Esophagus mucosa (tissue), 1 donor: ENCODE measurements around the gene PSG4. TPM values are rescaled to one million over a fixed set of nuclear protein-coding genes. Genes with fewer than 3 reads are reported as not detected.
"Not testable (repeated sequence)": the region's sequence is repeated elsewhere in the genome, so short reads cannot be mapped to it uniquely, and the experiment has no call there.

Experiments
- ATAC-seq: fragments of 200-7000 bp; cut with Tn5 transposase; one replicate; pipeline ENCODE4 v1.9.1; 2020
- total RNA-seq: library from RNA; stranded (reverse); gene quantifications from one replicate; pipeline ENCODE4 v1.2.4, GENCODE V29; 2023
- donor health status: DM: yes; HTN: yes; CAD: no.

PSG4 gene
- 0.48 TPM for total RNA-seq

- not testable (repeated sequence) for ATAC-seq
These were observed at the start of gene PSG4 for GRCh38 chr19:43205471-43206105. Gene PSG4, minus strand, starts transcription at chr19:43205638. Its CDS starts 102 bp downstream, at chr19:43205536.

GRCh38 chr19:43251428-43251827, 46.0 kb upstream of the PSG4 start:
- not testable (repeated sequence) for ATAC-seq

- ATAC-seq, result not testable (repeated sequence)
These were observed 44.9 kb upstream of the PSG4 start for GRCh38 chr19:43250296-43250695.

- ATAC-seq, result not testable (repeated sequence)
These were observed 43.2 kb upstream of the PSG4 start for GRCh38 chr19:43248635-43249002.

- not testable (repeated sequence) for ATAC-seq
These were observed 41.9 kb upstream of the PSG4 start for GRCh38 chr19:43247243-43247880.

GRCh38 chr19:43245848-43246247, 40.4 kb upstream of the PSG4 start:
- ATAC-seq, result not testable (repeated sequence)

- ATAC-seq, result not testable (repeated sequence)
These were observed 36.8 kb upstream of the PSG4 start for GRCh38 chr19:43242211-43242610.

GRCh38 chr19:43238213-43238612, 32.8 kb upstream of the PSG4 start:
- not testable (repeated sequence) for ATAC-seq

- not testable (repeated sequence) for ATAC-seq
These were observed 30.2 kb upstream of the PSG4 start for GRCh38 chr19:43235686-43236085.

GRCh38 chr19:43229315-43229714, 23.9 kb upstream of the PSG4 start:
- no peak for ATAC-seq

- ATAC-seq, result not testable (repeated sequence)
These were observed 23.3 kb upstream of the PSG4 start for GRCh38 chr19:43228730-43229129.

GRCh38 chr19:43226986-43227385, 21.5 kb upstream of the PSG4 start:
- not testable (repeated sequence) for ATAC-seq

- no peak for ATAC-seq
These were observed 19.4 kb upstream of the PSG4 start for GRCh38 chr19:43224855-43225253.

- not testable (repeated sequence) for ATAC-seq
These were observed 18.9 kb upstream of the PSG4 start for GRCh38 chr19:43224201-43224854.

GRCh38 chr19:43221891-43222290, 16.5 kb upstream of the PSG4 start:
- not testable (repeated sequence) for ATAC-seq

- not testable (repeated sequence) for ATAC-seq
These were observed 13.7 kb upstream of the PSG4 start for GRCh38 chr19:43219136-43219535.

- ATAC-seq, result not testable (repeated sequence)
These were observed 10.4 kb upstream of the PSG4 start for GRCh38 chr19:43215881-43216280.

- ATAC-seq, result no peak
These were observed 2.6 kb upstream of the PSG4 start for GRCh38 chr19:43207991-43208390.

GRCh38 chr19:43207174-43207573, 1.7 kb upstream of the PSG4 start:
- not testable (repeated sequence) for ATAC-seq

- ATAC-seq, result not testable (repeated sequence)
These were observed 1.8 kb downstream of the PSG4 start for GRCh38 chr19:43203611-43204010.

GRCh38 chr19:43201891-43202290, 3.5 kb downstream of the PSG4 start:
- ATAC-seq, result not testable (repeated sequence)

GRCh38 chr19:43201337-43201801, 4.1 kb downstream of the PSG4 start:
- peak; percentile 50 for ATAC-seq

- not testable (repeated sequence) for ATAC-seq
These were observed 6.6 kb downstream of the PSG4 start for GRCh38 chr19:43198686-43199419.
